GM23248 (cell line): ENCODE data around the gene DICER1.

Experiments used
- EZH2 ChIP-seq: fragments of 200-600 bp; sonication (generic); IDR thresholded peaks from 2 replicates; pipeline ENCODE4 v1.6.1; 2018; ENCODE audit warnings: antibody characterized with exemption, mild to moderate bottlenecking; ENCODE audit not compliant: insufficient read depth, poor library complexity, severe bottlenecking
- EZH2phosphoT487 ChIP-seq: fragments of 200-600 bp; sonication (generic); IDR thresholded peaks from 2 replicates; pipeline ENCODE4 v1.6.1; 2018; ENCODE audit warnings: antibody characterized with exemption, moderate library complexity, mild to moderate bottlenecking, low read depth; ENCODE audit not compliant: insufficient read depth

DNA sequence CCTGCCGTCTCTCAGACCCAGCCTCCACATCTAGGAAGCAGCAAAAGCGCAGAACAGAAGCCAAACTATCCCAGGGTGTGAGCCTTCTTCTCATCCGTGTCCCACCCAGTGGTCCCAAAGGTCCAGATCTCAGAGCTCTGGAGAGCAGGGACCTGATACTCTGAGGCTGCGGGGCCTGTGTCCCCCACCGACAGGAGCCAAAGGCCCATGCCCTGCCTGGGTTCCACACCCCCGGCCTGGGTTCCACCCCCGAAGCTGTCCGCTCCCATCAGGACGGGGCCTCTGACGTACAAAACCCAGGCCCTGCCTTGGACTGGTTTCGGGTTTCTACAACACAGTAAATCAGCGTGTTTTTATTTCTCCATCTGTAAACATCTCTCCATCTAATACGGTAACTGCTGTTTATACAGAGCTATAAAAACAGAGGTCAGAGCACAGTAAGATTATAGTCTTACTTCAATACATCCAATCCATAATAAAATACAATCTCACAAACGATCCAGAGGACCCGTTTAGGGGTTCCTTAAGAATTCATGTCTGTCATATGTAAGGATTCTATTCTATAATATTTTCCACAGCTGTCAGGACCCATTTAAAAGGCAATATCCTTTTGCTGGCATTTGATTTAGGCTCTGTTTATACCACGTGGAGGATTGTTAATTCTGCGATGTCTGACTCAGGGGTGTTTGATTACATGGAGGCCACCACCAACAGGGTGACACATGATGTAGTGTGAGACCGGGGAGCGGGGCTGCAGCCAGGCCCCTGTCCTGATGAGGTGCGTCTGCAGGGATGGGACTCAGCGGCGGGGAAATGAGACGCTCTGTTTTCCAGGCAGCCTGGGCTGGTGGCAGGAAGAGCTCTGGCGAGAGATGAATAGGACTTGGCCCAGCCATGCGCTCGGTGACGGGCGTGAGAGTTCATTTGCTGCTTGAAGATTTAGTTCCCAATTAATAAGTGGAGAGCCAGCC is 110.3 kb downstream of the DICER1 start:
- TF ChIP-seq EZH2 (no peak), EZH2phosphoT487 (no peak)
